Thoracic aorta (tissue), 2 donors: Measurements from ENCODE around the gene TNFAIP8L2. TPM values are rescaled to one million over a fixed set of nuclear protein-coding genes. Genes with fewer than 3 reads are reported as not detected.
"Not testable (repeated sequence)": the region's sequence is repeated elsewhere in the genome, so short reads cannot be mapped to it uniquely, and the experiment has no call there.

Source experiments
- ATAC-seq: fragments of 150-250 bp; one replicate; pipeline ENCODE4 v1.8.0; 2017; ENCODE audit warnings: low read depth; ENCODE audit not compliant: insufficient number of reproducible peaks, low FRiP score
- DNase-seq: peaks from one replicate; pipeline ENCODE4 v3.0.0-alpha.2; 2020; ENCODE audit warnings: low spot score
- H3K27ac ChIP-seq, 2 donors: fragments of 200-600 bp; sonication (generic); 1 replicate in 1 of 2; 2 replicates in 1 of 2; pipeline ENCODE4 v1.5.1; 2016; ENCODE audit warnings: mild to moderate bottlenecking in 2 of 2, moderate library complexity in 2 of 2
- H3K27me3 ChIP-seq: fragments of 200-600 bp; sonication (generic); replicated peaks from 2 replicates; pipeline ENCODE4 v1.6.0; 2016; ENCODE audit warnings: mild to moderate bottlenecking; ENCODE audit not compliant: insufficient read depth
- H3K36me3 ChIP-seq: fragments of 200-600 bp; sonication (generic); one replicate; pipeline ENCODE4 v1.5.1; 2016
- H3K4me1 ChIP-seq, 2 donors: fragments of 200-600 bp; sonication (generic); 1 replicate in 1 of 2; 2 replicates in 1 of 2; pipeline versions ENCODE4 v1.5.1 to v1.6.0; 2016; ENCODE audit warnings: low read depth in 2 of 2, mild to moderate bottlenecking in 1 of 2; ENCODE audit not compliant: control insufficient read depth in 1 of 2
- H3K4me3 ChIP-seq: fragments of 200-600 bp; sonication (generic); 2 replicates; pipeline ENCODE4 v1.5.1; 2016; ENCODE audit warnings: mild to moderate bottlenecking
- H3K9me3 ChIP-seq: fragments of 200-600 bp; sonication (generic); 2 replicates; pipeline ENCODE4 v1.5.1; 2016
- CTCF ChIP-seq: fragments of 200-600 bp; sonication (generic); IDR thresholded peaks from one replicate; pipeline ENCODE4 v1.5.1; 2019; ENCODE audit warnings: antibody characterized with exemption
- total RNA-seq, 2 donors: library from RNA; depleted of rRNA; stranded (reverse); fragments of >200 nt; gene quantifications; one replicate each; pipeline versions ENCODE4 v1.1.0 to v1.2.3, GENCODE V29; 2016

The TNFAIP8L2 gene
- total RNA-seq, 2 donors from 2014 or later = 3.9 to 14.1 TPM

- Histone ChIP-seq H3K36me3 (no peaks in the 10 kb centered on the region), H3K9me3 (no peaks in the 10 kb centered on the region), H3K4me3 (no peak overlapping the region), H3K27ac (no peak overlapping the region), H3K4me1 (peaks cover 22 to 30% of the 10 kb centered on the region in 2 donors), H3K27me3 (no peaks in the 10 kb centered on the region)
- no peak for ATAC-seq
- TF ChIP-seq CTCF = no peak
- DNase-seq = no peak
These were observed 35.6 kb downstream of the TNFAIP8L2 start for GRCh38 chr1:151192047-151192446.

- Histone ChIP-seq H3K27ac (no peak overlapping the region), H3K9me3 (no peaks in the 10 kb centered on the region), H3K4me1 (peaks cover 17 to 24% of the 10 kb centered on the region in 2 donors), H3K27me3 (no peaks in the 10 kb centered on the region), H3K36me3 (no peaks in the 10 kb centered on the region), H3K4me3 (no peak overlapping the region)
- no peak for TF ChIP-seq CTCF
- ATAC-seq (no peak), DNase-seq (no peak)
These were observed 36.9 kb downstream of the TNFAIP8L2 start for GRCh38 chr1:151193304-151193703.

- no peak overlapping the region for H3K27ac ChIP-seq
- no peak for DNase-seq
- no peaks in the 10 kb centered on the region for H3K27me3 ChIP-seq
- H3K4me1 ChIP-seq = peaks cover 11 to 19% of the 10 kb centered on the region in 2 donors
- no peak for TF ChIP-seq CTCF
- H3K36me3 ChIP-seq = no peaks in the 10 kb centered on the region
- no peaks in the 10 kb centered on the region for H3K9me3 ChIP-seq
- no peak for ATAC-seq
- H3K4me3 ChIP-seq = no peak overlapping the region
These were observed 37.4 kb downstream of the TNFAIP8L2 start for GRCh38 chr1:151193856-151194255.

GRCh38 chr1:151194894-151195594, 38.6 kb downstream of the TNFAIP8L2 start:
- not testable (repeated sequence) for H3K36me3 ChIP-seq, H3K27ac ChIP-seq, H3K4me3 ChIP-seq, ATAC-seq, H3K27me3 ChIP-seq, H3K9me3 ChIP-seq
- H3K4me1 ChIP-seq = peaks cover 8 to 22% of the 10 kb centered on the region in 2 donors
- DNase-seq = peak; percentile 49

GRCh38 chr1:151196292-151196800, 39.9 kb downstream of the TNFAIP8L2 start:
- Histone ChIP-seq H3K9me3 (no peaks in the 10 kb centered on the region), H3K36me3 (no peaks in the 10 kb centered on the region), H3K4me3 (peak overlapping the region; percentile 47), H3K27me3 (no peaks in the 10 kb centered on the region), H3K27ac (peak overlapping the region; percentile 53 to 55), H3K4me1 (peaks cover 9 to 20% of the 10 kb centered on the region in 2 donors)
- peak; percentile 11 for ATAC-seq
- peak; percentile 37 for TF ChIP-seq CTCF
- no peak for DNase-seq
